ENCODE data around the gene NPAS3.

GRCh38 chr14:33237115-33237740 lies 298.5 kb downstream of the NPAS3 start:
- no peak for TF ChIP-seq CTCF (IDR thresholded peaks at IDR 0.05)
- no peak for TF ChIP-seq POLR2A (IDR thresholded peaks at IDR 0.05)
